Transverse colon (tissue), 3 donors: Measurements from ENCODE around the gene ZNF513.

Experiments used
- POLR2A ChIP-seq: fragments of 450-650 bp; IDR thresholded peaks from one replicate; pipeline ENCODE4 v1.6.1; 2016; ENCODE audit warnings: antibody characterized with exemption, mild to moderate bottlenecking, moderate library complexity
- TF ChIP-seq, protein P1 (sequence below), 5 experiments: fragments of 200-600 bp in 3 of 5; fragments of 450-650 bp in 2 of 5; sonication (generic) in 3 of 5; IDR thresholded peaks; 1 replicate in 2 of 5; 2 replicates in 3 of 5; pipeline ENCODE4 v1.5.1; 2016 to 2017; ENCODE audit warnings: antibody characterized with exemption in 5 of 5, inconsistent platforms in 3 of 5, mild to moderate bottlenecking in 2 of 5, moderate library complexity in 1 of 5

DNA sequence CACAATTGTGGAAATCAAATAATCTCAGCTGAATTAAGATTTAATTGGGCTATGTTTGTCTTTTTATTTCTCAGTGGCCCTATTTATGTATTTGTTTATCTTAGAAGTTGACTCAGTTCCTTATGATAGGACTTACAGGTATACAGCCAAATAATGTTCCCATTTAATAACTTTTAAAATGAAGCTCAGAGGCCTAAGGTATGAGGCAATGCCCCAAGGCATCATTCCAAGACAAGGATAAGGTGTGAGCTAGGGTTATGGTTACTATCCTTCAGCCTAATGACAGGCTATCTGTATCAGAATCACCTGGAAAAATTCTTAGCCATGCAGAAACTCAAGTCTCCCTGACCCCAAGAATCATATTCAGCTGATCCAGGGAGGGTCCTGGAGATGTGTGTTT is 40.5 kb upstream of the ZNF513 start:
- TF ChIP-seq, protein P1, sequence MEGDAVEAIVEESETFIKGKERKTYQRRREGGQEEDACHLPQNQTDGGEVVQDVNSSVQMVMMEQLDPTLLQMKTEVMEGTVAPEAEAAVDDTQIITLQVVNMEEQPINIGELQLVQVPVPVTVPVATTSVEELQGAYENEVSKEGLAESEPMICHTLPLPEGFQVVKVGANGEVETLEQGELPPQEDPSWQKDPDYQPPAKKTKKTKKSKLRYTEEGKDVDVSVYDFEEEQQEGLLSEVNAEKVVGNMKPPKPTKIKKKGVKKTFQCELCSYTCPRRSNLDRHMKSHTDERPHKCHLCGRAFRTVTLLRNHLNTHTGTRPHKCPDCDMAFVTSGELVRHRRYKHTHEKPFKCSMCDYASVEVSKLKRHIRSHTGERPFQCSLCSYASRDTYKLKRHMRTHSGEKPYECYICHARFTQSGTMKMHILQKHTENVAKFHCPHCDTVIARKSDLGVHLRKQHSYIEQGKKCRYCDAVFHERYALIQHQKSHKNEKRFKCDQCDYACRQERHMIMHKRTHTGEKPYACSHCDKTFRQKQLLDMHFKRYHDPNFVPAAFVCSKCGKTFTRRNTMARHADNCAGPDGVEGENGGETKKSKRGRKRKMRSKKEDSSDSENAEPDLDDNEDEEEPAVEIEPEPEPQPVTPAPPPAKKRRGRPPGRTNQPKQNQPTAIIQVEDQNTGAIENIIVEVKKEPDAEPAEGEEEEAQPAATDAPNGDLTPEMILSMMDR (IDR thresholded peaks at IDR 0.05): no peak
- TF ChIP-seq POLR2A: no peak
